Natural killer cell (primary cell): ENCODE results near the gene PLEKHA7. TPM values are rescaled to one million over a fixed set of nuclear protein-coding genes. Genes with fewer than 3 reads are reported as not detected.

Source experiments
- ATAC-seq, 3 donors: fragments of 150-1000 bp in 2 of 3; fragments of 200-7000 bp in 1 of 3; cut with Tn5 transposase; 1 replicate in 1 of 3; 2 replicates in 2 of 3; pipeline ENCODE4 v1.10.0; 2021; ENCODE audit warnings: mild to moderate bottlenecking in 2 of 3, moderate library complexity in 2 of 3
- DNase-seq, 2 donors: peaks; one replicate each; pipeline versions ENCODE4 v3.0.0 to v3.0.0-alpha.2; 2013 to 2021; ENCODE audit warnings: mixed read lengths in 1 of 2
- H3K27ac ChIP-seq: one replicate; pipeline ENCODE4 v1.5.1; 2013; ENCODE audit warnings: mild to moderate bottlenecking, low read length
- H3K27me3 ChIP-seq: one replicate; pipeline ENCODE4 v1.6.1; 2013; ENCODE audit warnings: low read length; ENCODE audit not compliant: control insufficient read depth, insufficient read depth
- H3K36me3 ChIP-seq: one replicate; pipeline ENCODE4 v1.6.1; 2013; ENCODE audit warnings: low read length; ENCODE audit not compliant: control insufficient read depth, insufficient read depth
- H3K4me1 ChIP-seq: one replicate; pipeline ENCODE4 v1.6.1; 2013; ENCODE audit warnings: low read length; ENCODE audit not compliant: control insufficient read depth, insufficient read depth
- H3K4me3 ChIP-seq: one replicate; pipeline ENCODE4 v1.5.1; 2013; ENCODE audit warnings: low read length
- H3K9me3 ChIP-seq: one replicate; pipeline ENCODE4 v1.6.1; 2013; ENCODE audit warnings: low read length; ENCODE audit not compliant: control insufficient read depth, insufficient read depth
- H3K27ac Mint-ChIP-seq, 2 donors: one replicate each; pipeline ENCODE4 v1.8.0; 2022; ENCODE audit warnings: mild to moderate bottlenecking in 2 of 2, mixed read lengths in 2 of 2, moderate library complexity in 1 of 2
- H3K27me3 Mint-ChIP-seq, 2 donors: one replicate each; pipeline ENCODE4 v1.8.0; 2022; ENCODE audit warnings: low read depth in 2 of 2, mixed read lengths in 2 of 2
- H3K36me3 Mint-ChIP-seq: one replicate; pipeline ENCODE4 v1.8.0; 2022; ENCODE audit warnings: mixed read lengths
- H3K4me1 Mint-ChIP-seq, 2 donors: one replicate each; pipeline ENCODE4 v1.8.0; 2022; ENCODE audit warnings: mixed read lengths in 2 of 2
- H3K4me3 Mint-ChIP-seq: one replicate; pipeline ENCODE4 v1.8.0; 2022; ENCODE audit warnings: mild to moderate bottlenecking, moderate library complexity, mixed read lengths
- H3K9me3 Mint-ChIP-seq, 2 donors: one replicate each; pipeline ENCODE4 v1.8.0; 2022; ENCODE audit warnings: mixed read lengths in 2 of 2
- WGBS: methylation state at CpG from one replicate; pipeline ENCODE4 v1.1.7; 2013; ENCODE audit warnings: missing lambda C conversion rate; ENCODE audit not compliant: insufficient coverage; 5-methylcytosine and 5-hydroxymethylcytosine counted together
- intact Hi-C: fragments of 100-400 bp; cut with micrococcal nuclease; formaldehyde crosslinking; loops from one replicate; pipeline ENCODE4 v1.14.2; 2022
- total RNA-seq, 4 donors: library from RNA; stranded (reverse); fragments of 120-200 nt in 1 of 4; gene quantifications; one replicate each; pipeline versions ENCODE4 v1.2.3 to v1.2.4, GENCODE V29; 2013 to 2022
- TF ChIP-seq, protein P1 (sequence below): fragments of 200-600 bp; IDR thresholded peaks from one replicate; pipeline ENCODE4 v1.8.0; 2022; ENCODE audit warnings: antibody characterized with exemption

Gene PLEKHA7
- total RNA-seq, 3 donors from 2014 or later (not counting 1 experiment from before 2014, with no cell fraction given): 1.00 to 2.5 (median 1.3) TPM

DNA sequence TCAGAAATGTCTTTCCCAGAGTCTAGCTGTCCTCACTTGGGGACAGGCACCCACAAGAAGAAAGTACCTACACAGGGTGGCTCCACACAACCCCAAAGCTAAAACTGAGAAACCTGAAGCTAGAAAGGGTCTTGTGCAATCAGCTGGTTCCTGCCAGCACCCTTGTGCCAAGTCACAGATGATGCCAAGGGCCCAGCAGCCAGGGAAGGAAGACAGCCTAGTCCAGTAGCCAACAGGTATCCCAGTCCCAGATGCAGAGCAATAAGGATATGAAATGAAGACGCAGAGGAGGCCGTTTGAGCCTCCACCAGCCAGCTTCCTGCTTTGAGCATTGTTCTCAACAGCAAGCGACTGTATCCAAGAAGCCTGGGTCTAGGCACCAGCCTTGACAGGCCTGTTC lies 6.1 kb downstream of the PLEKHA7 start:
- Histone ChIP-seq H3K4me1 (peaks cover 3% of the 10 kb centered on the region), H3K36me3 (no peaks in the 10 kb centered on the region), H3K27ac (no peak overlapping the region), H3K9me3 (no peaks in the 10 kb centered on the region), H3K27me3 (peaks cover 6% of the 10 kb centered on the region), H3K4me3 (no peak overlapping the region)
- Mint-ChIP-seq H3K4me1 (no peaks in the 10 kb centered on the region), H3K27me3 (no peaks in the 10 kb centered on the region), H3K36me3 (no peaks in the 10 kb centered on the region), H3K4me3 (no peak overlapping the region), H3K27ac (no peak overlapping the region), H3K9me3 (no peaks in the 10 kb centered on the region)
- DNase-seq (no peak), ATAC-seq (no peak)
- 95% methylated on average over 3 of the region's 3 CpGs for WGBS
- intact Hi-C loops: no loop called here
- TF ChIP-seq, protein P1, sequence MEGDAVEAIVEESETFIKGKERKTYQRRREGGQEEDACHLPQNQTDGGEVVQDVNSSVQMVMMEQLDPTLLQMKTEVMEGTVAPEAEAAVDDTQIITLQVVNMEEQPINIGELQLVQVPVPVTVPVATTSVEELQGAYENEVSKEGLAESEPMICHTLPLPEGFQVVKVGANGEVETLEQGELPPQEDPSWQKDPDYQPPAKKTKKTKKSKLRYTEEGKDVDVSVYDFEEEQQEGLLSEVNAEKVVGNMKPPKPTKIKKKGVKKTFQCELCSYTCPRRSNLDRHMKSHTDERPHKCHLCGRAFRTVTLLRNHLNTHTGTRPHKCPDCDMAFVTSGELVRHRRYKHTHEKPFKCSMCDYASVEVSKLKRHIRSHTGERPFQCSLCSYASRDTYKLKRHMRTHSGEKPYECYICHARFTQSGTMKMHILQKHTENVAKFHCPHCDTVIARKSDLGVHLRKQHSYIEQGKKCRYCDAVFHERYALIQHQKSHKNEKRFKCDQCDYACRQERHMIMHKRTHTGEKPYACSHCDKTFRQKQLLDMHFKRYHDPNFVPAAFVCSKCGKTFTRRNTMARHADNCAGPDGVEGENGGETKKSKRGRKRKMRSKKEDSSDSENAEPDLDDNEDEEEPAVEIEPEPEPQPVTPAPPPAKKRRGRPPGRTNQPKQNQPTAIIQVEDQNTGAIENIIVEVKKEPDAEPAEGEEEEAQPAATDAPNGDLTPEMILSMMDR: no peak

GRCh38 chr11:17005646-17006045 lies 8.6 kb downstream of the PLEKHA7 start:
- Histone ChIP-seq H3K27me3 (no peaks in the 10 kb centered on the region), H3K36me3 (no peaks in the 10 kb centered on the region), H3K4me3 (no peak overlapping the region), H3K27ac (no peak overlapping the region), H3K4me1 (no peaks in the 10 kb centered on the region), H3K9me3 (no peaks in the 10 kb centered on the region)
- Mint-ChIP-seq H3K27me3 (no peaks in the 10 kb centered on the region), H3K4me1 (no peaks in the 10 kb centered on the region), H3K36me3 (no peaks in the 10 kb centered on the region), H3K4me3 (no peak overlapping the region), H3K9me3 (no peaks in the 10 kb centered on the region), H3K27ac (no peak overlapping the region)
- ATAC-seq (no peak), DNase-seq (no peak)
- TF ChIP-seq, protein P1: no peak
- 57% methylated on average over 1 of the region's 3 CpGs for WGBS
- intact Hi-C loops: no loop called here

DNA sequence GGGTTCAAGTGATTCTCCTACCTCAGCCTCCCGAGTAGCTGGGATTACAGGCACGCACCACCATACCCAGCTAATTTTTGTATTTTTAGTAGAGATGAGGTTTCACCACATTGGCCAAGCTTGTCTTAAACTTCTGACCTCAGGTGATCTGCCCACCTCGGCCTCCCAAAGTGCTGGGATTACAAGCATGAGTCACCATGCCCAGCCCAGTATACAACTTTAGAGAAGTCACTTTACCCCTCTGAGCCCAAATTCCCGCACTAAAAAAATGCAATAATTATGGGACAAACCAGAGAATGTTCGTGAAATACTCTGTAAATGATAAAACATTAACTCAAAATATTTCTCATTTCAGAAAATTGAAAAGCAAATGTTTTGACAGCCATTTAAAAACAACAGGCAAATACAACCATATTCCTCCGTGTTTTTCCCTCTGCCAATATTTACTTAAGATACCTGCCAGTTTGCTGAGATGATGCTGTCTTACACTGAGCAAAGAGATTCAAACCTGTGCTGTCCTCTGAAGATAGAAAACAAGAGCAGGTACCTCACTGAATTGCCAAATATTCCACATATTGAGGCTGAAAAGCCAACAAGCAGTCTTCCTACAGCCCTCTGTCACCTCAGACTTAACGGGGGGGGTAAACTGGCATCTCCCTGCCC lies 9.6 kb downstream of the PLEKHA7 start:
- intact Hi-C loops: no loop called here
- no peaks in the 10 kb centered on the region for H3K36me3 Mint-ChIP-seq

More for the DNA sequence above, 9.6 kb downstream of the PLEKHA7 start:
- Mint-ChIP-seq H3K4me3 (no peak overlapping the region), H3K4me1 (no peaks in the 10 kb centered on the region), H3K27ac (no peak overlapping the region), H3K9me3 (no peaks in the 10 kb centered on the region), H3K27me3 (no peaks in the 10 kb centered on the region)
- 91% methylated on average over 5 of the region's 7 CpGs for WGBS
- ATAC-seq: no peak
- Histone ChIP-seq H3K4me1 (no peaks in the 10 kb centered on the region), H3K27me3 (no peaks in the 10 kb centered on the region), H3K36me3 (no peaks in the 10 kb centered on the region), H3K4me3 (no peak overlapping the region), H3K27ac (no peak overlapping the region), H3K9me3 (no peaks in the 10 kb centered on the region)
- TF ChIP-seq, protein P1: no peak
- DNase-seq: no peak
